Nucleus accumbens (tissue), 56 donors: ENCODE measurements around the gene RASGRF1.
"Not testable (repeated sequence)": the region's sequence is repeated elsewhere in the genome, so short reads cannot be mapped to it uniquely, and the experiment has no call there.

Experiments
- DNase-seq, 56 donors: peaks; one replicate each; lab custom pipeline; 2025; lab: John Stamatoyannopoulos, UW

The RASGRF1 gene

GRCh38 chr15:79090487-79091203, at the start of gene RASGRF1:
TSS of gene RASGRF1 (minus strand) at chr15:79090780. CDS start at chr15:79090498, 282 bp downstream.
- DNase-seq, result peak in 20 of 56 donors; percentile 7 to 67 (median 28)

DNA sequence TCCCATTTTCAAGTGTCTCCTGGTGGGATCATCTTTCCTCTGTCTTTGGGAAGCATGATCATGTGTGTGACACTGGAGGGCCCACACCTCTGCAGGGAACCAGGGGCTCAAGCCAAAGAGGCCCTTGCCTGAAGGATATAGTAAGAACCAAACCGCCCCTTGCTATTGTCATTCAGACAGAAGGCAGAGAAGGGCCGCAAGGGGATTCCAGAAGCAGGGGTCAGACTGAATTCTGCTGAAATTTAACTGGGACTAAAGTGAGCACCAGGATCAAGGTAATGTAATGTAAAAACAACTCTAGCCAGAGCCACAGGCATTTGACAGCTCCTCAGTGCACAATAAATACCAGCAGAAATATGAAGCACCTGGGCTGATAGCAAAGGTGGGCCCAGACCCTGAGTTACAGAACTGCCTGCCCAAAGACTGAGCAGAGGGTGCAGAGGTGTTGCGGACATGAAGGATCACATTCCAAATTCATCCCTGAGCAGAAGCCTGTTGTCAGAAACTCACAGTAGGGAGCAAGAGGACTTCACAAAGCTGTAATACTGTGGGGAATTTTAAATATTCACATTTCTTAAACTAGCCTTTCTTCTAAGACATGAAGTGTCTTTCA, 46.0 kb upstream of the RASGRF1 start:
- no peak for DNase-seq

GRCh38 chr15:79133309-79133708, 42.7 kb upstream of the RASGRF1 start:
- no peak for DNase-seq

GRCh38 chr15:79132770-79133169, 42.2 kb upstream of the RASGRF1 start:
- DNase-seq, result no peak

DNA sequence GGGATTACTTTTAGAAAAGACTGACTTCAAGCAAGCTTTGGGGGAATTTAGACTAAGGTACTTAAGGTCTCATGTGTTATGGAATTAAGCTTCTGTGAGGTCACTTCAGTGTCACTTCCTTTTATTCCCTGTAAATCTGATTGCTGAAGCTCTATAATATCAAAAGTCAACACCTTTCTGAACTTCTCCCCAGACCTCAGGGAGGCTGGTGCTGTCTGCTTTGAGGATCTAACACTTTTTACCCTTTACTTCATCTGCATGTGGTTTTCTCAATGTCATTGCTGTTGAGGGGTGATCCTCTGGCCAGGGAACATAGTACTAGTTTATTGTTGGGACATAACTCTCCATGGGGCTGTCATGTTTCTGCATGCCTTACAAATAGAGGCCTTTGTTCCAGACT, 41.8 kb upstream of the RASGRF1 start:
- DNase-seq, result no peak

GRCh38 chr15:79130535-79131130, 40.1 kb upstream of the RASGRF1 start:
- DNase-seq, result no peak

- DNase-seq, result no peak
Observed at GRCh38 chr15:79129235-79129634, 38.7 kb upstream of the RASGRF1 start.

DNA sequence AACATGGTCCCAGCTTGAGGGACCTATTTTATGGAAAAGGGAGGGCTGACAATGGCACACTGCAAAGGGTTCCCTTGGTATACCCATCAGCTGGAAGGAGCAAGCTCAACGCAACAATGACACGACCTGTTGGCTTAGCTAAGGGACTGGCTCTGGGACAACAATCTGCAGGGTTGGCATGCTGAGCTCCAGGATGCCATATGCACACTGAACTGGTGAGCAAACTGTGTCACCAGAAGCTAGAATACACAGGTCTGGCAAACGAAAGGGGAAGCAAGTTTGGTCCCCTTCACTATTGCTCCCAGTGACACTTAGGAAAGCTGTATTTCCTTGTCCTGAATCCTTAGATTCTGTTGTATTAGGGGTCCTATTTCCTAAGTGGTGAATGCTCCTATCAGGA, 38.0 kb upstream of the RASGRF1 start:
- DNase-seq, result no peak

GRCh38 chr15:79124388-79124787, 33.8 kb upstream of the RASGRF1 start:
- DNase-seq, result no peak

DNA sequence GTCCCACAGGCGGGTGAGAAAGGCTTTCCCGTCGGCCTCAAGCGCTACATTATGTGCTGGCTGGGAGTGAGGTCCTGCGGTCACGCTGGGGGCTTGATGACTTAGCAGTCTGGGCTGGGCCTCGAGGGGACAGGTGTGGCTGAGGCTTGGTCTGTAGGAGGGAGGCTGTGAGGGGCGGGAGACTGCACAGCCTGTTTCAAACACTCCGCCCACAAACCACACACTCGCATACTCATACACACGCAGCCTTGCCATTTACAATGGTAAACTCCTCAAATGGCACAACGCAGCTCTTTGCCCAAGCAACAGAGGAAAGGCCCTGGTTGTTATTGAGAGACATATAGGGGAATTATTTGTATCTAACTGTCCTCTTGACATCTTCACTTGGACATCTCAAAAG, 32.4 kb upstream of the RASGRF1 start:
- DNase-seq, result no peak

- no peak for DNase-seq
Observed at GRCh38 chr15:79122391-79122790, 31.8 kb upstream of the RASGRF1 start.

DNA sequence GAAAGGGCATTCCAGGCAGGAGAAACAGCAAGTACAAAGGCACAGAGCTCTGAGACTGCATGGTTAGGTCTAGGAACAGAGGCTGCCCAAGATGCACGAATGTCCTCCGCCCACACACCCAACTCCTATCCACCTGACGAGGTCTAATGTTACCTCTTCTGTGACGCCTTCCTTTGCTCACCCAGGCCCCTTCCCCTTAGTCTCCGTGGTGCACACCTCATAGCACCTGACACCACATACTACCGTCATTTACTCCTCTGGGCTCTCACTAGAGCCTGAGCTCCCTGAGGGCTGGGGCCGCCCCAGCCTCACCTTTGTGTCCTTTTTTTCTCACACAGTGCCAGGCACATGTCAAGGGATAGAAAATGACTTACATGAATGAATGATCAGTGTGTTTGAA, 31.0 kb upstream of the RASGRF1 start:
- DNase-seq, result no peak

- no peak for DNase-seq
Observed at GRCh38 chr15:79117442-79118204, 27.0 kb upstream of the RASGRF1 start.

- DNase-seq, result no peak
Observed at GRCh38 chr15:79116771-79117170, 26.2 kb upstream of the RASGRF1 start.

DNA sequence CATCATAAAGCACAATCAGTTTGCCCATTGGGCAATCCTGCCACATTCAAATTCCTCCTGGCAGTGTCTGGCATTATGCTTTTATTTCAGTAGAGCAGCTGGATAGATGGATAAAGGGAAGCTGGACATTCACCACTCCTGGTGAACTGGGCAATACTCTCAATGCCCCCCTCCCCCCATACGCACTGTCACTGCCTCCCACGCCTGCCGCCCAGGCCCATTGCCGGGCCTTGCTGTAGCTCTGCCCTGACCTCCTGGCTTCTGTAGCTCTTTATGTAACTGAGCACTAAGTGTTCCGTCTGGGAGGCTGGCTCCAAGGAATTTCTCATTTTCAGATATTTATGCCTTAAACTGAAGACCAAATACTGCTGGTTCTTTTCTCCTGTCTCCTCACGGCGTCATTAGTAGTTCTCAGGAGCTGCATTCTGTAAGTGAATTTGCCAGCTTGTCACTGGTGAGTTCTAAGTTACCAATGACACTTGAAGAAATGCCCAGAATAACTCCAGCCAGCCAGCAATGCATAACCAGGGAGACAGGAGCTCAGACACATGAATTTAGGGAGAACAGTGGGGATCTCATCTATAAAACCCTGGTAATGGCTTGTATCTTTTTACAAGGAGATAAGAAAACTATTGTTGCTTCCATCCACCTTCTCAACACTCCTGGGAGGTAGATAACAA, 25.5 kb upstream of the RASGRF1 start:
- peak in 8 of 56 donors; percentile 4 to 28 (median 14) for DNase-seq

GRCh38 chr15:79113831-79114230, 23.3 kb upstream of the RASGRF1 start:
- DNase-seq, result no peak

- DNase-seq, result not testable (repeated sequence)
Observed at GRCh38 chr15:79111404-79111803, 20.8 kb upstream of the RASGRF1 start.

DNA sequence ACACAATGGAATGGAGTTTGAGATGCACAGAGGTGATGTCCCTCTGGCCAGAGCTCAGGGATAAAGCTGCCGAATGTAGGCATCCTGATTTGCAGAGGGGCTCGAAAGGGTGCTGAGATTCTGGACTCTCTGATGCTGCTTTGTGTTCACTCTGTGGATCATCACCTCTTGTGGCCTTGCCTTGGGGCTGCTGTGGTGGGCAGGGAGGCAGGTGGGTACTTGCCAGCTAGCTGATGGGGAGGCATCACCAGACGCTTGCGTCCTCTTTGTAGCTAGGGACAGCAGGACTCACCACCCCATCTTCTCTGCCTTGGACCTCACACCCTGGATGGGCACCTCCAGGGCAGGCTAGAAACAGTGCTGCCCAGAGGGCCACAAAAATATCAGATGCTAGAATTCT, 14.6 kb upstream of the RASGRF1 start:
- DNase-seq, result no peak

DNA sequence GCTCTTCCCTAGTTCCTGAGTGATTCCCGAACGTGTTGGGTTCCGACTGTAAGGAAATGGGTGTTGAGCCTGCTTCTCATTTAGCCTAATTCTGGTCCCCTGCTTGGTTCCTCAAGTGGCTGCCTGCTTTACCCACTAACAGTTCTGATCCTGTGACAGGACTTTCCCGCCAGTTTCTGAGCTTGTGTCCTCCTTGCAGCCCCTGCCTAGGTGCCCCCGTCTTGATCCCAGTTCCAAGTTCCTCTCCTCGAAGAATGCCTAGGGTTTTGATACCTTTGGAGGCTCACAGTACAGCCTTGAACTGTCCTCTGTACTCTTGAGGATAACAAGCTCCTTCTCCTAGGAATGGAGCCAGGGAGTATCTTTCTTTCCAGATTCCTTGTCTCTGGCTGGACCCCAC, 12.0 kb upstream of the RASGRF1 start:
- DNase-seq, result no peak

DNA sequence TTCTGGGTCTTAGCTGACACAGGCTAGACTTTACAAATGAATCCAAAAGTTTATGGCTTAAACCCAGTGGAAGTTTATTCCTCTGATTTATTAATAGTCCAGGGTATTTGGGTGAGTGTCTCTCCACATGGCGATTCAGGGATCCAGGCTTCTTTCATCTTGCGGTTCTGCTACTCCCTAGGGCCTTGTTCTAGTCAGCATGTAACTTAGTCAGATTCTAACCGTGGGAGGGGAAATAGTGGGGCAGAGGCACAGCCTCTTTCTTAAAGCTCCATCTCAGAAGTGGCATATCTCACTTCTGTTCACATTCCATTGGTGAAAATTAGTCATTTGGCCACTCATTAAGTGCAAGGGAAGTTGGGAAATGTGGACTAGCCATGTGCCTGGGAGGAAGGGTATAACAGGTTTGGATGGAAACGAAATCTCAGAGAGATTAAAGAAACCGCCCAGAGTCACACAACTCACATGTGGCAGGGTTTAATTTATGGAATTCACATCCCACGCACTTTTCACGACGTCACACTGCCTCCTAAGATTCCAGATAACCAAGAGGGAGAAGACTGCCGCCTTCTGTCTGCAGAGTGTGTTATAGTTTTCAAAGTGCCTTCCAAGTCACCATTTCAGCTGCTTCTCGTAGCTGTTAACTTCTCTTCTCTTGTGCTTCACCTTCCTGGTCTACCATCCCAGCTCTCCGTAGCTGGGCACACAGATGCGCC, 11.4 kb upstream of the RASGRF1 start:
- peak in 3 of 56 donors; percentile 19 to 29 (median 20) for DNase-seq
